Body of pancreas (tissue), 4 donors: Measurements from ENCODE around the gene BIN2.
A peak's percentile ranks its signal among the peaks of the same experiment; 100 is the strongest.

Experiments used
- CTCF ChIP-seq, 7 experiments: fragments of 450-650 bp in 4 of 7; fragments of 200-600 bp in 3 of 7; sonication (generic) in 3 of 7; IDR thresholded peaks; one replicate each; pipeline ENCODE4 v1.5.1; 2016 to 2019; ENCODE audit warnings: antibody characterized with exemption in 7 of 7
- POLR2A ChIP-seq, 3 donors: fragments of 450-650 bp; IDR thresholded peaks; one replicate each; pipeline ENCODE4 v1.6.1; 2016; ENCODE audit warnings: antibody characterized with exemption in 3 of 3, mild to moderate bottlenecking in 2 of 3

- TF ChIP-seq CTCF (IDR thresholded peaks at IDR 0.05): no peak
- TF ChIP-seq POLR2A (IDR thresholded peaks at IDR 0.05): peak in 1 of 3 donors; percentile 17
These were observed at the start of gene BIN2 for GRCh38 chr12:51323966-51324895.
